K562 (cell line): Measurements from ENCODE around the gene TRIOBP. TPM values are rescaled to one million over a fixed set of nuclear protein-coding genes. Genes with fewer than 3 reads are reported as not detected.

Source experiments
- ATF3 ChIP-seq, 2 experiments: fragments of 450-650 bp in 1 of 2; sonication (generic) in 1 of 2; formaldehyde crosslinking in 1 of 2; IDR thresholded peaks in 1 of 2; conservative IDR thresholded peaks in 1 of 2; 2 replicates each; pipeline versions ENCODE4 v1.6.1 to v1.8.1; 2016 to 2023; ENCODE audit warnings: mild to moderate bottlenecking in 2 of 2, moderate library complexity in 2 of 2, inconsistent platforms in 1 of 2, missing genetic modification reagents in 1 of 2
- ETV1 ChIP-seq: fragments of 450-650 bp; conservative IDR thresholded peaks from 2 replicates; pipeline ENCODE4 v1.6.1; 2016; ENCODE audit warnings: missing genetic modification characterization, control low read depth, low read depth, missing compliant biosample characterization
- EZH2 ChIP-seq: IDR thresholded peaks from 2 replicates; pipeline ENCODE4 v1.6.1; 2012; ENCODE audit warnings: low read depth, mild to moderate bottlenecking, inconsistent platforms, low read length, borderline replicate concordance
- HDAC2 ChIP-seq: fragments of 450-650 bp; IDR thresholded peaks from 2 replicates; pipeline ENCODE4 v1.6.1; 2016; ENCODE audit warnings: mild to moderate bottlenecking
- IRF9 ChIP-seq: fragments of 450-650 bp; IDR thresholded peaks from 2 replicates; pipeline ENCODE4 v1.6.1; 2016; ENCODE audit warnings: missing biosample characterization, missing genetic modification characterization
- KHSRP ChIP-seq: fragments of 450-650 bp; IDR thresholded peaks from 2 replicates; pipeline ENCODE4 v1.6.1; 2017
- MCM3 ChIP-seq: fragments of 450-650 bp; IDR thresholded peaks from 2 replicates; pipeline ENCODE4 v1.6.1; 2016
- MITF ChIP-seq: IDR thresholded peaks from 2 replicates; pipeline ENCODE4 v1.6.1; 2014; ENCODE audit warnings: antibody characterized with exemption
- MLX ChIP-seq, 2 experiments: fragments of 450-650 bp in 1 of 2; sonication (generic) in 1 of 2; formaldehyde crosslinking; conservative IDR thresholded peaks; 2 replicates each; pipeline versions ENCODE4 v1.4.0 to v1.8.1; 2020 to 2022; ENCODE audit warnings: mild to moderate bottlenecking in 1 of 2, missing genetic modification reagents in 1 of 2
- MTA1 ChIP-seq: fragments of 450-650 bp; IDR thresholded peaks from 2 replicates; pipeline ENCODE4 v1.6.1; 2017; ENCODE audit warnings: borderline replicate concordance
- MYC ChIP-seq, 2 experiments: fragments of 250-450 bp in 1 of 2; sonication (Bioruptor Pico) in 1 of 2; IDR thresholded peaks; 2 replicates each; pipeline versions ENCODE4 v1.5.1 to v1.6.1; 2012 to 2021; ENCODE audit warnings: low read depth in 2 of 2, borderline replicate concordance in 1 of 2, improper control_type of control experiment in 1 of 2, low read length in 1 of 2, mild to moderate bottlenecking in 1 of 2, moderate library complexity in 1 of 2
- PCBP1 ChIP-seq: fragments of 200-400 bp; formaldehyde crosslinking; IDR thresholded peaks from 2 replicates; pipeline ENCODE4 v1.6.1; 2018; ENCODE audit warnings: mild to moderate bottlenecking, low read depth, low read length; ENCODE audit not compliant: poor library complexity, severe bottlenecking
- SRF ChIP-seq, 2 experiments: fragments of 250-450, 450-650 bp in 1 of 2; sonication (Bioruptor Pico) in 1 of 2; sonication (generic) in 1 of 2; formaldehyde crosslinking; IDR thresholded peaks; 2 replicates each; pipeline versions ENCODE4 v1.5.0 to v1.5.1; 2020 to 2022; ENCODE audit warnings: mild to moderate bottlenecking in 1 of 2, missing genetic modification reagents in 1 of 2
- TAF1 ChIP-seq: IDR thresholded peaks from 2 replicates; pipeline ENCODE4 v1.6.1; 2011; ENCODE audit warnings: mild to moderate bottlenecking, low read length, moderate library complexity; ENCODE audit not compliant: insufficient read depth, control insufficient read depth, severe bottlenecking; ENCODE audit errors: extremely low read depth
- THAP7 ChIP-seq: fragments of 250-450 bp; sonication (Bioruptor Pico); IDR thresholded peaks from 2 replicates; pipeline ENCODE4 v1.5.0; 2021
- WHSC1 ChIP-seq: IDR thresholded peaks from one replicate; pipeline ENCODE4 v1.6.1; 2012; ENCODE audit warnings: low read length, control low read depth, inconsistent platforms
- ZNF175 ChIP-seq: fragments of 200-800 bp; sonication (Bioruptor generic); IDR thresholded peaks from 2 replicates; pipeline ENCODE4 v1.6.1; 2016; ENCODE audit warnings: low read depth, mild to moderate bottlenecking, missing genetic modification characterization, missing compliant biosample characterization
- ZNF280A ChIP-seq: fragments of 450-650 bp; IDR thresholded peaks from 2 replicates; pipeline ENCODE4 v1.6.1; 2018; ENCODE audit warnings: mild to moderate bottlenecking, low read depth; ENCODE audit not compliant: partially characterized antibody
- ZNF408 ChIP-seq: fragments of 250-450 bp; sonication (Bioruptor Pico); IDR thresholded peaks from 2 replicates; pipeline ENCODE4 v1.4.0; 2020; ENCODE audit warnings: low read depth, mild to moderate bottlenecking, moderate library complexity
- polyA plus RNA-seq, 8 experiments: library from polyadenylated mRNA; depleted of rRNA in 4 of 8; stranded (reverse) in 5 of 8; unstranded in 3 of 8; fragments of >200 nt; fragmentation: Nextera tagmentation in 2 of 8; fragmentation: Illumina TruSeq in 1 of 8; extraction: Ambion mirVana in 2 of 8; extraction: Trizol in 1 of 8; gene quantifications; 2 replicates each; pipeline versions ENCODE4 v1.2.1 to v1.2.3, GENCODE V29; 2011 to 2014; ENCODE audit warnings: inconsistent platforms in 1 of 8, missing spikeins in 1 of 8
- total RNA-seq, 7 experiments: library from RNA; depleted of rRNA in 6 of 7; stranded (reverse); fragments of >200 nt in 6 of 7; fragmentation: Illumina TruSeq in 2 of 7; extraction: Trizol in 2 of 7; gene quantifications; 2 replicates each; pipeline versions ENCODE4 v1.2.1 to v1.2.3, GENCODE V29; 2011 to 2021; ENCODE audit warnings: low replicate concordance in 1 of 7

The TRIOBP gene
- total and polyA plus RNA-seq, 9 of the 15 experiments (the other 6 are each of a cell fraction or from before 2014, with no cell fraction given), result 0.24 to 13.8 (median 5.5) TPM

GRCh38 chr22:37807410-37808293 is 110.8 kb downstream of the TRIOBP start, which contains the start of gene GCAT (continued):
- TF ChIP-seq MYC (IDR thresholded peaks at IDR 0.05; ENCODE audit: low read depth, low read length) (peak; percentile 74), MYC (CRISPR knock-in tag; IDR thresholded peaks at IDR 0.05; ENCODE audit: borderline replicate concordance, low read depth) (no peak), ATF3 (IDR thresholded peaks at IDR 0.05) (no peak), ATF3 (CRISPR knock-in tag; conservative IDR thresholded peaks at IDR 0.05) (no peak), WHSC1 (no peak), PCBP1 (peak; percentile 41), ZNF280A (no peak), KHSRP (no peak), ZNF408 (CRISPR knock-in tag) (no peak), ZNF175 (no peak), IRF9 (tag) (no peak), MCM3 (no peak), EZH2 (no peak), TAF1 (no peak), THAP7 (CRISPR knock-in tag) (no peak), MLX (CRISPR knock-in tag; conservative IDR thresholded peaks at IDR 0.05) (no peak), ETV1 (tag) (0 out of 2 replicates have a peak, but pooled peaks have one; percentile 25), MTA1 (peak; percentile 82), MITF (no peak), HDAC2 (no peak), SRF (CRISPR knock-in tag; IDR thresholded peaks at IDR 0.05) (0 out of 4 replicates have a peak, but pooled peaks of 1 of the 2 experiments have one; percentile 61)
